IMR-90 (cell line): ENCODE data around the gene PHC2. TPM values are rescaled to one million over a fixed set of nuclear protein-coding genes. Genes with fewer than 3 reads are reported as not detected.

Experiments used
- ATAC-seq: fragments of 200-7000 bp; cut with Tn5 transposase; 2 replicates; pipeline ENCODE4 v1.9.1; 2020; ENCODE audit warnings: low read depth, mild to moderate bottlenecking, moderate library complexity
- BruUV-seq: library from RNA; stranded (reverse); fragments of 400-500 nt; replicated peaks from 2 replicates; lab custom pipeline; 2021; lab: Mats Ljungman, UMichigan
- CTCF ChIA-PET: fragments of 300-600 bp; formaldehyde crosslinking; extraction: SDS; loops from one replicate; lab custom pipeline; 2021; ENCODE audit warnings: antibody characterized with exemption; lab: Yijun Ruan, JAX
- POLR2A ChIA-PET: fragments of 300-600 bp; sonication (Branson Sonifier 250); formaldehyde crosslinking; loops from one replicate; lab custom pipeline; 2022; ENCODE audit warnings: antibody characterized with exemption; ENCODE audit not compliant: unreplicated experiment; lab: Charles Lee
- DNase-seq: peaks from one replicate; pipeline ENCODE4 v3.0.0; 2013
- H2AFZ ChIP-seq: replicated peaks from 2 replicates; pipeline ENCODE3; 2013; ENCODE audit warnings: low read length, mild to moderate bottlenecking; ENCODE audit not compliant: poor library complexity
- H2AK5ac ChIP-seq: 2 replicates; pipeline ENCODE4 v1.6.1; 2013; ENCODE audit warnings: low read depth, low read length, inconsistent platforms
- H2AK9ac ChIP-seq: replicated peaks from 2 replicates; pipeline ENCODE3; 2013; ENCODE audit warnings: mild to moderate bottlenecking, low read depth, low read length, moderate library complexity; ENCODE audit not compliant: poor library complexity
- H2BK120ac ChIP-seq: 2 replicates; pipeline ENCODE4 v1.6.1; 2013; ENCODE audit warnings: low read depth, low read length, inconsistent platforms
- H2BK15ac ChIP-seq: 3 replicates; pipeline ENCODE4 v1.6.1; 2013; ENCODE audit warnings: low read depth, low read length, inconsistent platforms
- H2BK20ac ChIP-seq: 2 replicates; pipeline ENCODE4 v1.6.1; 2013; ENCODE audit warnings: low read depth, mild to moderate bottlenecking, inconsistent platforms, low read length, moderate library complexity
- H2BK5ac ChIP-seq: 2 replicates; pipeline ENCODE4 v1.6.1; 2013; ENCODE audit warnings: mild to moderate bottlenecking, low read depth, low read length, inconsistent platforms; ENCODE audit not compliant: poor library complexity, severe bottlenecking
- H3K14ac ChIP-seq: replicated peaks from 2 replicates; pipeline ENCODE4 v1.6.1; 2013; ENCODE audit warnings: low read depth, low read length, inconsistent platforms
- H3K18ac ChIP-seq: 2 replicates; pipeline ENCODE4 v1.6.1; 2013; ENCODE audit warnings: low read depth, low read length, control low read depth
- H3K23ac ChIP-seq: 2 replicates; pipeline ENCODE4 v1.6.1; 2013; ENCODE audit warnings: low read depth, low read length, inconsistent platforms
- H3K27ac ChIP-seq: 2 replicates; pipeline ENCODE4 v1.5.1; 2013; ENCODE audit warnings: mild to moderate bottlenecking, control low read depth, low read length; ENCODE audit not compliant: insufficient read depth
- H3K27me3 ChIP-seq: 2 replicates; pipeline ENCODE4 v1.6.1; 2013; ENCODE audit warnings: low read length; ENCODE audit not compliant: control insufficient read depth, insufficient read depth
- H3K36me3 ChIP-seq: 2 replicates; pipeline ENCODE4 v1.6.1; 2013; ENCODE audit warnings: low read length, mixed read lengths; ENCODE audit not compliant: control insufficient read depth, insufficient read depth
- H3K4ac ChIP-seq: 2 replicates; pipeline ENCODE4 v1.6.1; 2013; ENCODE audit warnings: low read depth, low read length, inconsistent platforms
- H3K4me1 ChIP-seq: 2 replicates; pipeline ENCODE4 v1.6.1; 2013; ENCODE audit warnings: low read length, mixed read lengths; ENCODE audit not compliant: control insufficient read depth, insufficient read depth
- H3K4me2 ChIP-seq: 2 replicates; pipeline ENCODE4 v1.6.1; 2013; ENCODE audit warnings: low read depth, mild to moderate bottlenecking, control low read depth, low read length, moderate library complexity
- H3K4me3 ChIP-seq: 2 replicates; pipeline ENCODE4 v1.5.1; 2013; ENCODE audit warnings: low read depth, mild to moderate bottlenecking, control low read depth, low read length, moderate library complexity; ENCODE audit not compliant: insufficient read depth
- H3K56ac ChIP-seq: 2 replicates; pipeline ENCODE4 v1.6.1; 2013; ENCODE audit warnings: low read length, inconsistent platforms; ENCODE audit not compliant: insufficient read depth; ENCODE audit errors: extremely low read depth
- H3K79me1 ChIP-seq, 2 experiments: 2 replicates each; pipeline ENCODE4 v1.6.1; 2013; ENCODE audit warnings: low read length in 2 of 2, inconsistent platforms in 1 of 2, low read depth in 1 of 2
- H3K9ac ChIP-seq: 2 replicates; pipeline ENCODE4 v1.6.1; 2013; ENCODE audit warnings: low read depth, low read length, control low read depth
- H3K9me1 ChIP-seq: 2 replicates; pipeline ENCODE4 v1.6.1; 2013; ENCODE audit warnings: low read length, inconsistent platforms; ENCODE audit not compliant: insufficient read depth
- H3K9me3 ChIP-seq: 2 replicates; pipeline ENCODE4 v1.6.1; 2013; ENCODE audit warnings: low read length; ENCODE audit not compliant: control insufficient read depth, insufficient read depth
- H4K20me1 ChIP-seq: 2 replicates; pipeline ENCODE4 v1.6.1; 2013; ENCODE audit warnings: low read length, inconsistent platforms; ENCODE audit not compliant: insufficient read depth
- H4K5ac ChIP-seq: 2 replicates; pipeline ENCODE4 v1.6.1; 2013; ENCODE audit warnings: mild to moderate bottlenecking, low read depth, low read length, control low read depth
- H4K8ac ChIP-seq, 2 experiments: 2 replicates each; pipeline ENCODE4 v1.6.1; 2013; ENCODE audit warnings: low read depth in 2 of 2, low read length in 2 of 2, control low read depth in 1 of 2, inconsistent platforms in 1 of 2
- H4K91ac ChIP-seq: 2 replicates; pipeline ENCODE4 v1.6.1; 2013; ENCODE audit warnings: low read depth, low read length, inconsistent platforms; ENCODE audit not compliant: insufficient read depth
- CEBPB ChIP-seq: IDR thresholded peaks from 2 replicates; pipeline ENCODE4 v1.6.1; 2012; ENCODE audit warnings: low read depth, low read length, improper control_type of control experiment
- MAFK ChIP-seq: IDR thresholded peaks from 2 replicates; pipeline ENCODE4 v1.6.1; 2012; ENCODE audit warnings: low read depth, low read length, improper control_type of control experiment
- RAD21 ChIP-seq: IDR thresholded peaks from 2 replicates; pipeline ENCODE4 v1.6.1; 2012; ENCODE audit warnings: low read length, improper control_type of control experiment
- SMC3 ChIP-seq: fragments of 150-350 bp; IDR thresholded peaks from 2 replicates; pipeline ENCODE4 v1.6.1; 2016; ENCODE audit warnings: low read depth, mild to moderate bottlenecking, antibody characterized with exemption, low read length, moderate library complexity
- WGBS, 2 experiments: methylation state at CpG; one replicate each; pipeline versions ENCODE4 v1.1.5 to v1.1.7; 2013; ENCODE audit warnings: missing lambda C conversion rate in 2 of 2; ENCODE audit not compliant: insufficient read length in 1 of 2; ENCODE audit errors: extremely low coverage in 2 of 2; 5-methylcytosine and 5-hydroxymethylcytosine counted together
- dilution Hi-C: fragments of 300-500 bp; cut with HindIII; formaldehyde crosslinking; loops from one replicate; pipeline ENCODE4 v1.14.3; 2018; ENCODE audit warnings: low sequenced_read_pairs; ENCODE audit not compliant: unreplicated experiment
- in situ Hi-C: fragments of 300-500 bp; cut with MboI; formaldehyde crosslinking; loops from 3 replicates; pipeline ENCODE4 v1.14.3; 2019; ENCODE audit warnings: low sequenced_read_pairs, inconsistent platforms, mixed read lengths
- intact Hi-C: fragments of 100-400 bp; cut with micrococcal nuclease; formaldehyde crosslinking; loops from 2 replicates; pipeline ENCODE4 v1.10.0; 2022
- polyA plus RNA-seq, 3 experiments: library from polyadenylated mRNA; depleted of rRNA; stranded (reverse); fragments of >200 nt; gene quantifications; 2 replicates each; pipeline ENCODE4 v1.2.3, GENCODE V29; 2012; ENCODE audit warnings: low replicate concordance in 1 of 3
- total RNA-seq: library from RNA; depleted of rRNA; stranded (reverse); fragments of >200 nt; gene quantifications from 2 replicates; pipeline ENCODE4 v1.2.3, GENCODE V29; 2012

PHC2 gene
- total and polyA plus RNA-seq, 2 of the 4 experiments (the other 2 are of a cell fraction): 46.4 to 98.1 TPM

- H3K23ac ChIP-seq: 0 out of 2 replicates have a peak overlapping the region, but pooled peaks have one; percentile 10
- ChIA-PET POLR2A (interaction anchor here (0.6 kb wide), 1 partner anchor 93 kb away, joined by 3 read pairs; no protein-coding TSS in a partner anchor), CTCF (interaction anchor here (1.0 to 3.2 kb wide), 3 partner anchors 69 to 89 kb away, joined by 3 to 12 read pairs (median 5); no protein-coding TSS in a partner anchor)
- no peak overlapping the region for H3K27ac ChIP-seq
- peak overlapping the region; percentile 24 for H3K14ac ChIP-seq
- peaks cover 32% of the 10 kb centered on the region for H3K4me1 ChIP-seq
- TF ChIP-seq RAD21 (no peak), SMC3 (no peak), CEBPB (no peak), MAFK (0 out of 2 replicates have a peak, but pooled peaks have one; percentile 22)
- DNase-seq: no peak
- H2BK5ac ChIP-seq: no peak overlapping the region
- H3K4ac ChIP-seq: peak overlapping the region; percentile 35
- peak overlapping the region; percentile 50 for H4K91ac ChIP-seq
- H3K36me3 ChIP-seq: peaks cover 7% of the 10 kb centered on the region; the same call in 1 of the 2 replicates
- peak overlapping the region; percentile 25; the same call in 1 of the 3 replicates for H2BK15ac ChIP-seq
- H3K79me1 ChIP-seq: peaks cover 4 to 14% of the 10 kb centered on the region in 2 experiments; a peak in 2 of 4 replicates
- H3K9me1 ChIP-seq: peaks cover 16% of the 10 kb centered on the region
- no peak overlapping the region for H4K5ac ChIP-seq
- no peak overlapping the region for H3K4me2 ChIP-seq
- WGBS, 2 experiments: 95% methylated on average over 6 of the region's 14 CpGs; no CpG with 5 or more reads in 1 of the 2 experiments
- 0 out of 2 replicates have a peak overlapping the region, but pooled peaks have one; percentile 64 for H2BK120ac ChIP-seq
- peak overlapping the region; percentile 79 for H2AK5ac ChIP-seq
- H3K9ac ChIP-seq: no peak overlapping the region
- dilution Hi-C loops (no loop called here), intact Hi-C loops (loop anchor here (1.0 to 10.0 kb wide), 7 partner anchors 40 to 272 kb away; no protein-coding TSS in a partner anchor), in situ Hi-C loops (loop anchor here (5.0 kb wide), 2 partner anchors 70 to 90 kb away; no protein-coding TSS in a partner anchor)
- H2AK9ac ChIP-seq: no peak overlapping the region
- no peak overlapping the region for H3K56ac ChIP-seq
- no TSS peak for BruUV-seq
- no peak overlapping the region; the same call in 1 of the 2 replicates for H3K18ac ChIP-seq
- H2BK20ac ChIP-seq: peak overlapping the region; percentile 59
- peak overlapping the region; percentile 4 for H2AFZ ChIP-seq
- H4K8ac ChIP-seq: no peak overlapping the region
- H3K4me3 ChIP-seq: no peak overlapping the region
- H3K27me3 ChIP-seq: no peaks in the 10 kb centered on the region
- no peaks in the 10 kb centered on the region for H3K9me3 ChIP-seq
- no peaks in the 10 kb centered on the region for H4K20me1 ChIP-seq
- ATAC-seq: no peak
Measured at GRCh38 chr1:33366762-33367484, 64.0 kb downstream of the PHC2 start.
